Glutamatergic neuron (in vitro differentiated cells): ENCODE measurements around the gene PTPRCAP. TPM values are rescaled to one million over a fixed set of nuclear protein-coding genes. Genes with fewer than 3 reads are reported as not detected.

Experiments
- DNase-seq: peaks from one replicate; pipeline ENCODE4 v3.0.0; 2022
- H3K27ac Mint-ChIP-seq: one replicate; pipeline ENCODE4 v1.8.0; 2020; ENCODE audit warnings: mild to moderate bottlenecking, mixed read lengths, inconsistent platforms; ENCODE audit not compliant: unreplicated experiment
- H3K27me3 Mint-ChIP-seq: one replicate; pipeline ENCODE4 v1.8.0; 2020; ENCODE audit warnings: mild to moderate bottlenecking, moderate library complexity, mixed read lengths, inconsistent platforms; ENCODE audit not compliant: unreplicated experiment
- H3K36me3 Mint-ChIP-seq: one replicate; pipeline ENCODE4 v1.8.0; 2020; ENCODE audit warnings: mild to moderate bottlenecking, mixed read lengths, inconsistent platforms; ENCODE audit not compliant: unreplicated experiment
- H3K4me1 Mint-ChIP-seq: one replicate; pipeline ENCODE4 v1.8.0; 2020; ENCODE audit warnings: mild to moderate bottlenecking, low read depth, mixed read lengths, inconsistent platforms; ENCODE audit not compliant: unreplicated experiment
- H3K4me3 Mint-ChIP-seq: one replicate; pipeline ENCODE4 v1.8.0; 2020; ENCODE audit warnings: mild to moderate bottlenecking, mixed read lengths, inconsistent platforms; ENCODE audit not compliant: unreplicated experiment
- H3K9me3 Mint-ChIP-seq: one replicate; pipeline ENCODE4 v1.8.0; 2020; ENCODE audit warnings: mild to moderate bottlenecking, moderate library complexity, mixed read lengths, inconsistent platforms; ENCODE audit not compliant: unreplicated experiment
- total RNA-seq: library from RNA; stranded (reverse); fragmentation: NEBNext Ultra II Directional; extraction: Animal tissue kit (Norgen Biotek cat#: 25700); gene quantifications from one replicate; pipeline ENCODE4 v1.2.1, GENCODE V29; 2021; ENCODE audit not compliant: unreplicated experiment
- TF ChIP-seq, protein P1 (sequence below): fragments of 200-600 bp; sonication (generic); IDR thresholded peaks from one replicate; pipeline ENCODE4 v1.5.0; 2021; ENCODE audit not compliant: partially characterized antibody, unreplicated experiment

Gene PTPRCAP
- total RNA-seq, 1 donor from 2014 or later: 2.1 TPM

GRCh38 chr11:67406969-67407687 lies 30.4 kb downstream of the PTPRCAP start:
- DNase-seq: no peak
- Mint-ChIP-seq H3K4me1 (peaks cover 5% of the 10 kb centered on the region), H3K27ac (peak overlapping the region; percentile 49), H3K36me3 (no peaks in the 10 kb centered on the region), H3K4me3 (no peak overlapping the region), H3K9me3 (no peaks in the 10 kb centered on the region), H3K27me3 (peaks cover 3% of the 10 kb centered on the region)
- TF ChIP-seq, protein P1, sequence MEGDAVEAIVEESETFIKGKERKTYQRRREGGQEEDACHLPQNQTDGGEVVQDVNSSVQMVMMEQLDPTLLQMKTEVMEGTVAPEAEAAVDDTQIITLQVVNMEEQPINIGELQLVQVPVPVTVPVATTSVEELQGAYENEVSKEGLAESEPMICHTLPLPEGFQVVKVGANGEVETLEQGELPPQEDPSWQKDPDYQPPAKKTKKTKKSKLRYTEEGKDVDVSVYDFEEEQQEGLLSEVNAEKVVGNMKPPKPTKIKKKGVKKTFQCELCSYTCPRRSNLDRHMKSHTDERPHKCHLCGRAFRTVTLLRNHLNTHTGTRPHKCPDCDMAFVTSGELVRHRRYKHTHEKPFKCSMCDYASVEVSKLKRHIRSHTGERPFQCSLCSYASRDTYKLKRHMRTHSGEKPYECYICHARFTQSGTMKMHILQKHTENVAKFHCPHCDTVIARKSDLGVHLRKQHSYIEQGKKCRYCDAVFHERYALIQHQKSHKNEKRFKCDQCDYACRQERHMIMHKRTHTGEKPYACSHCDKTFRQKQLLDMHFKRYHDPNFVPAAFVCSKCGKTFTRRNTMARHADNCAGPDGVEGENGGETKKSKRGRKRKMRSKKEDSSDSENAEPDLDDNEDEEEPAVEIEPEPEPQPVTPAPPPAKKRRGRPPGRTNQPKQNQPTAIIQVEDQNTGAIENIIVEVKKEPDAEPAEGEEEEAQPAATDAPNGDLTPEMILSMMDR: no peak

DNA sequence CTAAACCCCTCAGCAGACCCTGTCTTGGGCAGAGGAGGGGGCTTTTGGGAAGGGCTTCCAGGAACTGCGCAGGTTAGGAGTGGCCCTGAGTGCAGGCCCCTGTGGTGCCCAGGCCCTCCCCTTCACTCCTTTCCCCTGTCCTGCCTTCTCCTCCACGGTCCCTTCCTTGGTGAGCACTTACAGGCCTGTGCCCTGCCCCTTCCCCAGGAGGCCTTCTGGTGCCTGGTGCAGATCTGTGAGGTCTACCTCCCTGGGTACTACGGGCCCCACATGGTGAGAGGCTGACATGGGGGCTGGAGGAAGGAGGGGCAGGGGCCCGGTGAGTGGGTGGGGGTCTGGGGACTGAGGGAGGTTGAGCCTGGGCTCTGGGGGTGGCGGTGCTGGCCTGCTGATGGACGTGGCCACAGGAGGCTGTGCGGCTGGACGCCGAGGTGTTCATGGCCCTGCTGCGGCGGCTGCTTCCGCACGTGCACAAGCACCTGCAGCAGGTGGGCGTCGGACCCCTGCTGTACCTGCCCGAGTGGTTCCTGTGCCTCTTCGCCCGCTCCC lies 31.0 kb downstream of the PTPRCAP start:
- H3K4me1 Mint-ChIP-seq: peaks cover 5% of the 10 kb centered on the region
- H3K27me3 Mint-ChIP-seq: peaks cover 3% of the 10 kb centered on the region
- no peak overlapping the region for H3K4me3 Mint-ChIP-seq
- DNase-seq: no peak
- no peak overlapping the region for H3K27ac Mint-ChIP-seq
- H3K9me3 Mint-ChIP-seq: no peaks in the 10 kb centered on the region
- H3K36me3 Mint-ChIP-seq: no peaks in the 10 kb centered on the region
- TF ChIP-seq, protein P1: no peak

DNA sequence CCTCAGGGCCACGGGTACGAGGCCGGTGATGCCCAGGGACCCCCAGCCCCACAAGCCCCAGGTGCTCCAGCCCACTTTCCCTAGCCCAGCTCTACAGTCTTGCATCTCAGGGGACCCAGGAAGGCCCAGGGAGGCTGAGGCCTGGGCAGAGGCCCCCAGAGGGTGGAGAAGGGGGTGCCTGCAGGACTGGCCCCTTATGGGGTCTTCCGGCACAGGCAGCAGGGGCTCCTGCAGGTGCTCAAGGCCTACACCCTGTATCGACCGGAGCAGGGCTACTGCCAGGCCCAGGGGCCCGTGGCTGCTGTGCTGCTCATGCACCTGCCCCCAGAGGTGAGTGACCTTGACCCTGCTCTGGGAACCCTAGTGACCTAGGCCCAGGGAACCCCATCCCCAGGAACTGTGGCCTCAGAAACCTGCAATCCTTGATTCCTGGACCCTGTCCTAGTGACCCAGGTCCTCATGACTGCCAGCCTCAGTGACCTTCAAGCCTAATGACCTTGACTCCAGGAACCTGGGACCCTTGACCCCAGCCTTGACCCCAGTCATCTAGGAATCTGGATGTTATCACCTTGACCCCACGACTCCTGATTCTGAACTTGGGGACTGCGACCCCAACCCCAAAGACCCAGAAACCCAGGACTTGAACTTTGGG lies 31.7 kb downstream of the PTPRCAP start:
- H3K36me3 Mint-ChIP-seq: no peaks in the 10 kb centered on the region
- TF ChIP-seq, protein P1: no peak
- no peaks in the 10 kb centered on the region for H3K9me3 Mint-ChIP-seq
- peaks cover 5% of the 10 kb centered on the region for H3K4me1 Mint-ChIP-seq
- DNase-seq: no peak
- no peak overlapping the region for H3K4me3 Mint-ChIP-seq
- peaks cover 3% of the 10 kb centered on the region for H3K27me3 Mint-ChIP-seq
- no peak overlapping the region for H3K27ac Mint-ChIP-seq

- Mint-ChIP-seq H3K9me3 (no peaks in the 10 kb centered on the region), H3K4me1 (peaks cover 8% of the 10 kb centered on the region), H3K27ac (no peak overlapping the region), H3K36me3 (no peaks in the 10 kb centered on the region), H3K4me3 (no peak overlapping the region), H3K27me3 (peaks cover 5% of the 10 kb centered on the region)
- DNase-seq: no peak
- TF ChIP-seq, protein P1: no peak
Observed at GRCh38 chr11:67405196-67405567, 32.3 kb downstream of the PTPRCAP start.
